ENCODE measurements around the gene ASIC5.

DNA sequence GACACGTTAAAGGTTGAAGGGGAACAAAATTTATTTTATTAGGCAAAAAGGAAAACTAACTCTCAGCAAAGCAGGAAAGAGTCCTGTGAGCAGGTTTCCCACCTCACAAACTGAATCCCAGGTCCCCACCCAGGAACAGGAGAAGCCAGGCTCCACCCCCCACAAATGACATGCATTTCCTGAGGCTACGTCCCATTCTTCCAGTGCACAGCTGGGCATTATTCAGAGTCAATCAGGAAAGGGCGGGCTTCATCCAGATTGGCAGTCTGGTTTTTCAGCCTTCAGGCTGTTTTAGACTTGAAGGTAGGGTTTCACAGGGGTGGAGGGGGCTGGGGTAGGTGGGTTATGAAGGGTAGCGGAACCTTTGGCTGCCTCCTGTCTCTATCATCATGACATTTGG, 11.9 kb upstream of the ASIC5 start:
- TF ChIP-seq, protein P1, sequence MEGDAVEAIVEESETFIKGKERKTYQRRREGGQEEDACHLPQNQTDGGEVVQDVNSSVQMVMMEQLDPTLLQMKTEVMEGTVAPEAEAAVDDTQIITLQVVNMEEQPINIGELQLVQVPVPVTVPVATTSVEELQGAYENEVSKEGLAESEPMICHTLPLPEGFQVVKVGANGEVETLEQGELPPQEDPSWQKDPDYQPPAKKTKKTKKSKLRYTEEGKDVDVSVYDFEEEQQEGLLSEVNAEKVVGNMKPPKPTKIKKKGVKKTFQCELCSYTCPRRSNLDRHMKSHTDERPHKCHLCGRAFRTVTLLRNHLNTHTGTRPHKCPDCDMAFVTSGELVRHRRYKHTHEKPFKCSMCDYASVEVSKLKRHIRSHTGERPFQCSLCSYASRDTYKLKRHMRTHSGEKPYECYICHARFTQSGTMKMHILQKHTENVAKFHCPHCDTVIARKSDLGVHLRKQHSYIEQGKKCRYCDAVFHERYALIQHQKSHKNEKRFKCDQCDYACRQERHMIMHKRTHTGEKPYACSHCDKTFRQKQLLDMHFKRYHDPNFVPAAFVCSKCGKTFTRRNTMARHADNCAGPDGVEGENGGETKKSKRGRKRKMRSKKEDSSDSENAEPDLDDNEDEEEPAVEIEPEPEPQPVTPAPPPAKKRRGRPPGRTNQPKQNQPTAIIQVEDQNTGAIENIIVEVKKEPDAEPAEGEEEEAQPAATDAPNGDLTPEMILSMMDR (IDR thresholded peaks at IDR 0.05) = no peak
- TF ChIP-seq POLR2A (IDR thresholded peaks at IDR 0.05) = no peak

All from heart left ventricle (tissue), 13 donors.